ENCODE results near the gene LHFPL2. TPM values are rescaled to one million over a fixed set of nuclear protein-coding genes. Genes with fewer than 3 reads are reported as not detected.

The LHFPL2 gene
- total and polyA plus RNA-seq, 2 of the 4 experiments (the other 2 are of a cell fraction): 6.5 to 11.3 TPM

- peak overlapping the region; percentile 89; the same call in 2 of the 3 replicates for H2BK15ac ChIP-seq (ENCODE audit: low read depth, low read length)
- H2BK120ac ChIP-seq (ENCODE audit: low read depth, low read length): peak overlapping the region; percentile 56
- peak overlapping the region; percentile 85 for H3K23ac ChIP-seq (ENCODE audit: low read depth, low read length)
- peak overlapping the region; percentile 8 for H2AFZ ChIP-seq (replicated peaks; ENCODE audit: low read length, poor library complexity)
- H4K8ac ChIP-seq (ENCODE audit: low read depth in 2 of 2, low read length in 2 of 2): peak overlapping the region; percentile 11 to 55; a peak in 2 of 4 replicates
- peaks cover 34% of the 10 kb centered on the region for H3K9me1 ChIP-seq (ENCODE audit: insufficient read depth, low read length)
- in situ Hi-C loops (cut with MboI; ENCODE audit: low sequenced_read_pairs) (no loop called here), dilution Hi-C loops (cut with HindIII; ENCODE audit: low sequenced_read_pairs, unreplicated experiment) (no loop called here), intact Hi-C loops (cut with micrococcal nuclease) (no loop called here)
- no peak overlapping the region; the same call in 1 of the 2 replicates for H3K56ac ChIP-seq (ENCODE audit: extremely low read depth, insufficient read depth, low read length)
- H3K14ac ChIP-seq (replicated peaks; ENCODE audit: low read depth, low read length): peak overlapping the region; percentile 46
- no peak overlapping the region for H3K4me3 ChIP-seq (ENCODE audit: insufficient read depth, low read depth, low read length)
- peak overlapping the region; percentile 62 for H3K4ac ChIP-seq (ENCODE audit: low read depth, low read length)
- peak overlapping the region; percentile 42; the same call in 1 of the 2 replicates for H4K5ac ChIP-seq (ENCODE audit: low read depth, low read length)
- peak; percentile 41 for DNase-seq
- peak overlapping the region; percentile 93 for H3K18ac ChIP-seq (ENCODE audit: low read depth, low read length)
- peaks cover 28% of the 10 kb centered on the region for H3K4me1 ChIP-seq (ENCODE audit: control insufficient read depth, insufficient read depth, low read length)
- peak overlapping the region; percentile 51 for H4K91ac ChIP-seq (ENCODE audit: insufficient read depth, low read depth, low read length)
- H3K4me2 ChIP-seq (ENCODE audit: low read depth, low read length): peak overlapping the region; percentile 68
- H4K20me1 ChIP-seq (ENCODE audit: insufficient read depth, low read length): peaks cover 44% of the 10 kb centered on the region; the same call in 1 of the 2 replicates
- WGBS, 2 experiments (ENCODE audit: extremely low coverage in 2 of 2, insufficient read length in 1 of 2): no CpG with 5 or more reads among the region's 3 CpGs
- TF ChIP-seq MXI1 (IDR thresholded peaks at IDR 0.05; ENCODE audit: borderline replicate concordance, low read depth, low read length) (no peak), SMC3 (IDR thresholded peaks at IDR 0.05; ENCODE audit: low read depth, low read length) (no peak), MAZ (IDR thresholded peaks at IDR 0.05; ENCODE audit: borderline replicate concordance, low read depth, low read length) (no peak), RFX5 (IDR thresholded peaks at IDR 0.05; ENCODE audit: low read depth, low read length) (no peak), BHLHE40 (IDR thresholded peaks at IDR 0.05; ENCODE audit: low read depth, low read length) (no peak)
- TF ChIP-seq, protein P1, sequence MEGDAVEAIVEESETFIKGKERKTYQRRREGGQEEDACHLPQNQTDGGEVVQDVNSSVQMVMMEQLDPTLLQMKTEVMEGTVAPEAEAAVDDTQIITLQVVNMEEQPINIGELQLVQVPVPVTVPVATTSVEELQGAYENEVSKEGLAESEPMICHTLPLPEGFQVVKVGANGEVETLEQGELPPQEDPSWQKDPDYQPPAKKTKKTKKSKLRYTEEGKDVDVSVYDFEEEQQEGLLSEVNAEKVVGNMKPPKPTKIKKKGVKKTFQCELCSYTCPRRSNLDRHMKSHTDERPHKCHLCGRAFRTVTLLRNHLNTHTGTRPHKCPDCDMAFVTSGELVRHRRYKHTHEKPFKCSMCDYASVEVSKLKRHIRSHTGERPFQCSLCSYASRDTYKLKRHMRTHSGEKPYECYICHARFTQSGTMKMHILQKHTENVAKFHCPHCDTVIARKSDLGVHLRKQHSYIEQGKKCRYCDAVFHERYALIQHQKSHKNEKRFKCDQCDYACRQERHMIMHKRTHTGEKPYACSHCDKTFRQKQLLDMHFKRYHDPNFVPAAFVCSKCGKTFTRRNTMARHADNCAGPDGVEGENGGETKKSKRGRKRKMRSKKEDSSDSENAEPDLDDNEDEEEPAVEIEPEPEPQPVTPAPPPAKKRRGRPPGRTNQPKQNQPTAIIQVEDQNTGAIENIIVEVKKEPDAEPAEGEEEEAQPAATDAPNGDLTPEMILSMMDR (conservative IDR thresholded peaks at IDR 0.05; ENCODE audit: low read depth, low read length): 0 out of 2 replicates have a peak, but pooled peaks have one; percentile 1
- no peak overlapping the region for H3K9ac ChIP-seq (ENCODE audit: low read depth, low read length)
- H2BK20ac ChIP-seq (ENCODE audit: low read depth, low read length): peak overlapping the region; percentile 64
- H2AK5ac ChIP-seq (ENCODE audit: low read depth, low read length): peak overlapping the region; percentile 73
- peak overlapping the region; percentile 25; the same call in 1 of the 2 replicates for H3K27ac ChIP-seq (ENCODE audit: insufficient read depth, low read length)
- H3K36me3 ChIP-seq (ENCODE audit: control insufficient read depth, insufficient read depth, low read length): peaks cover 7% of the 10 kb centered on the region
- no TSS peak for BruUV-seq (replicated peaks)
- H3K79me1 ChIP-seq (ENCODE audit: low read depth in 1 of 2, low read length in 2 of 2): peaks cover 46 to 93% of the 10 kb centered on the region in 2 experiments
- no peak overlapping the region for H2AK9ac ChIP-seq (replicated peaks; ENCODE audit: low read depth, low read length, poor library complexity)
- no peaks in the 10 kb centered on the region for H3K9me3 ChIP-seq (ENCODE audit: control insufficient read depth, insufficient read depth, low read length)
- POLR2A ChIA-PET (ENCODE audit: unreplicated experiment): interaction anchor here (1.0 kb wide), 1 partner anchor 31 kb away, joined by 7 read pairs; no protein-coding TSS in a partner anchor
- peak overlapping the region; percentile 64 for H2BK5ac ChIP-seq (ENCODE audit: low read depth, low read length, poor library complexity, severe bottlenecking)
- CTCF ChIA-PET: interaction anchor here (0.6 kb wide), 2 partner anchors 10 to 71 kb away, joined by 3 to 4 read pairs; no protein-coding TSS in a partner anchor
- H3K27me3 ChIP-seq (ENCODE audit: control insufficient read depth, insufficient read depth, low read length): no peaks in the 10 kb centered on the region
- ATAC-seq (ENCODE audit: low read depth): peak; percentile 6; the same call in 1 of the 2 replicates
These were observed 7.7 kb downstream of the LHFPL2 start for GRCh38 chr5:78640662-78641474.

All from IMR-90 (cell line).